Measurements from ENCODE around the gene MYBBP1A.

DNA sequence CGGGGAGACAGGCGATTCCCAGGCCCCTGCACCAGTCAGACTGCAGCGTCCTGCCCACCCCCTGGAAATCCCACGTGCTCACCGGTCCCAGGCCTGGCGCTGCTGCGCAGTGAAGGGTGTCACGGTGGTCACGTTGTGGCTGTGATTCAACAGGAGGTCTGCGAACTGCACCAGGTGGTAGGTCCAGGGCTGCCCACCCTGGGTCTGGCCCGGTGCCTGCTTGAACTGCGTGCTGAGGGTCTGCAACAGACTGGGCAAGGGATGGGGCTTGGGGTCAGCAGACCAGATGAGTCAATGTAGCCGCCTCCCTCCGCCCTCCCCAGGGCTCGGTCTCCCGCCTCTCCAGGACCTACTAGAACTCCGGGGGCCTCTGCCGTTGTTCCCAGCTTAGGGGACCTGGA lies 7.1 kb downstream of the MYBBP1A start:
- no peak for TF ChIP-seq POLR2A (IDR thresholded peaks at IDR 0.05)
- TF ChIP-seq, protein P1, sequence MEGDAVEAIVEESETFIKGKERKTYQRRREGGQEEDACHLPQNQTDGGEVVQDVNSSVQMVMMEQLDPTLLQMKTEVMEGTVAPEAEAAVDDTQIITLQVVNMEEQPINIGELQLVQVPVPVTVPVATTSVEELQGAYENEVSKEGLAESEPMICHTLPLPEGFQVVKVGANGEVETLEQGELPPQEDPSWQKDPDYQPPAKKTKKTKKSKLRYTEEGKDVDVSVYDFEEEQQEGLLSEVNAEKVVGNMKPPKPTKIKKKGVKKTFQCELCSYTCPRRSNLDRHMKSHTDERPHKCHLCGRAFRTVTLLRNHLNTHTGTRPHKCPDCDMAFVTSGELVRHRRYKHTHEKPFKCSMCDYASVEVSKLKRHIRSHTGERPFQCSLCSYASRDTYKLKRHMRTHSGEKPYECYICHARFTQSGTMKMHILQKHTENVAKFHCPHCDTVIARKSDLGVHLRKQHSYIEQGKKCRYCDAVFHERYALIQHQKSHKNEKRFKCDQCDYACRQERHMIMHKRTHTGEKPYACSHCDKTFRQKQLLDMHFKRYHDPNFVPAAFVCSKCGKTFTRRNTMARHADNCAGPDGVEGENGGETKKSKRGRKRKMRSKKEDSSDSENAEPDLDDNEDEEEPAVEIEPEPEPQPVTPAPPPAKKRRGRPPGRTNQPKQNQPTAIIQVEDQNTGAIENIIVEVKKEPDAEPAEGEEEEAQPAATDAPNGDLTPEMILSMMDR (IDR thresholded peaks at IDR 0.05), result no peak
